ENCODE results near the gene NTF3. TPM values are rescaled to one million over a fixed set of nuclear protein-coding genes. Genes with fewer than 3 reads are reported as not detected.
A peak's percentile ranks its signal among the peaks of the same experiment; 100 is the strongest.

The NTF3 gene
- polyA plus RNA-seq, 1 donor (not counting 4 experiments of a cell fraction or from before 2014, with no cell fraction given): not detected

- Histone ChIP-seq H3K9me1 (ENCODE audit: control insufficient read depth, extremely low read depth, insufficient read depth, low read length) (no peaks in the 10 kb centered on the region), H3K27me3 (ENCODE audit: control insufficient read depth, extremely low read depth, insufficient read depth, low read length) (peaks cover 6% of the 10 kb centered on the region), H2AFZ (ENCODE audit: control insufficient read depth, low read length) (no peak overlapping the region), H3K4me1 (ENCODE audit: control insufficient read depth, extremely low read depth, insufficient read depth, low read length) (peaks cover 8% of the 10 kb centered on the region), H4K20me1 (ENCODE audit: control insufficient read depth, extremely low read depth, insufficient read depth, low read length) (no peaks in the 10 kb centered on the region), H3K4me2 (ENCODE audit: control insufficient read depth, extremely low read depth, insufficient read depth, low read depth, low read length) (peak overlapping the region; percentile 19), H3K79me2 (ENCODE audit: control insufficient read depth, insufficient read depth, low read length) (no peaks in the 10 kb centered on the region), H3K4me3 (ENCODE audit: control insufficient read depth in 2 of 3, extremely low read depth in 1 of 3, insufficient read depth in 2 of 3, low read depth in 1 of 3, low read length in 3 of 3) (no peak overlapping the region), H3K36me3 (ENCODE audit: control insufficient read depth in 2 of 2, extremely low read depth in 1 of 2, insufficient read depth in 2 of 2, low read length in 2 of 2) (no peaks in the 10 kb centered on the region), H3K9me3 (ENCODE audit: control insufficient read depth, low read depth, low read length) (no peaks in the 10 kb centered on the region), H3K9ac (ENCODE audit: control insufficient read depth, extremely low read depth, insufficient read depth, low read length) (no peak overlapping the region), H3K27ac (ENCODE audit: control insufficient read depth, insufficient read depth, low read length) (no peak overlapping the region)
- FAIRE-seq (peak; percentile 85), DNase-seq (ENCODE audit: low read depth, low spot score) (peak; percentile 17)
- no peak for TF ChIP-seq CTCF (optimal IDR thresholded peaks at IDR 0.05 in 1 of 3, IDR thresholded peaks at IDR 0.05 in 1 of 3, conservative IDR thresholded peaks at IDR 0.05 in 1 of 3; ENCODE audit: extremely low read depth in 1 of 3, insufficient read depth in 2 of 3, low read length in 3 of 3)
- no peak for TF ChIP-seq EZH2 (IDR thresholded peaks at IDR 0.05; ENCODE audit: low read length)
- dilution Hi-C loops (cut with MboI; ENCODE audit: extremely low pct_ligation_motif_present, low sequenced_read_pairs): no loop called here
These were observed 36.3 kb upstream of the NTF3 start for GRCh38 chr12:5395443-5396271.

- H3K9ac ChIP-seq (ENCODE audit: control insufficient read depth, extremely low read depth, insufficient read depth, low read length): no peak overlapping the region
- no peak overlapping the region for H2AFZ ChIP-seq (ENCODE audit: control insufficient read depth, low read length)
- dilution Hi-C loops (cut with MboI; ENCODE audit: extremely low pct_ligation_motif_present, low sequenced_read_pairs): no loop called here
- H3K27ac ChIP-seq (ENCODE audit: control insufficient read depth, insufficient read depth, low read length): no peak overlapping the region
- no peaks in the 10 kb centered on the region for H3K36me3 ChIP-seq (ENCODE audit: control insufficient read depth in 2 of 2, extremely low read depth in 1 of 2, insufficient read depth in 2 of 2, low read length in 2 of 2)
- H3K79me2 ChIP-seq (ENCODE audit: control insufficient read depth, insufficient read depth, low read length): no peaks in the 10 kb centered on the region
- TF ChIP-seq CTCF (optimal IDR thresholded peaks at IDR 0.05 in 1 of 3, IDR thresholded peaks at IDR 0.05 in 1 of 3, conservative IDR thresholded peaks at IDR 0.05 in 1 of 3; ENCODE audit: extremely low read depth in 1 of 3, insufficient read depth in 2 of 3, low read length in 3 of 3) (no peak), EZH2 (IDR thresholded peaks at IDR 0.05; ENCODE audit: low read length) (no peak)
- DNase-seq (ENCODE audit: low read depth, low spot score): no peak
- peaks cover 8% of the 10 kb centered on the region for H3K4me1 ChIP-seq (ENCODE audit: control insufficient read depth, extremely low read depth, insufficient read depth, low read length)
- H3K9me1 ChIP-seq (ENCODE audit: control insufficient read depth, extremely low read depth, insufficient read depth, low read length): no peaks in the 10 kb centered on the region
- H3K27me3 ChIP-seq (ENCODE audit: control insufficient read depth, extremely low read depth, insufficient read depth, low read length): peaks cover 9% of the 10 kb centered on the region
- no peak overlapping the region for H3K4me3 ChIP-seq (ENCODE audit: control insufficient read depth in 2 of 3, extremely low read depth in 1 of 3, insufficient read depth in 2 of 3, low read depth in 1 of 3, low read length in 3 of 3)
- no peaks in the 10 kb centered on the region for H4K20me1 ChIP-seq (ENCODE audit: control insufficient read depth, extremely low read depth, insufficient read depth, low read length)
- H3K9me3 ChIP-seq (ENCODE audit: control insufficient read depth, low read depth, low read length): no peaks in the 10 kb centered on the region
- no peak for FAIRE-seq
- H3K4me2 ChIP-seq (ENCODE audit: control insufficient read depth, extremely low read depth, insufficient read depth, low read depth, low read length): no peak overlapping the region
These were observed 35.4 kb upstream of the NTF3 start for GRCh38 chr12:5396541-5396940.
